ENCODE results near the gene CINP.

CINP gene

DNA sequence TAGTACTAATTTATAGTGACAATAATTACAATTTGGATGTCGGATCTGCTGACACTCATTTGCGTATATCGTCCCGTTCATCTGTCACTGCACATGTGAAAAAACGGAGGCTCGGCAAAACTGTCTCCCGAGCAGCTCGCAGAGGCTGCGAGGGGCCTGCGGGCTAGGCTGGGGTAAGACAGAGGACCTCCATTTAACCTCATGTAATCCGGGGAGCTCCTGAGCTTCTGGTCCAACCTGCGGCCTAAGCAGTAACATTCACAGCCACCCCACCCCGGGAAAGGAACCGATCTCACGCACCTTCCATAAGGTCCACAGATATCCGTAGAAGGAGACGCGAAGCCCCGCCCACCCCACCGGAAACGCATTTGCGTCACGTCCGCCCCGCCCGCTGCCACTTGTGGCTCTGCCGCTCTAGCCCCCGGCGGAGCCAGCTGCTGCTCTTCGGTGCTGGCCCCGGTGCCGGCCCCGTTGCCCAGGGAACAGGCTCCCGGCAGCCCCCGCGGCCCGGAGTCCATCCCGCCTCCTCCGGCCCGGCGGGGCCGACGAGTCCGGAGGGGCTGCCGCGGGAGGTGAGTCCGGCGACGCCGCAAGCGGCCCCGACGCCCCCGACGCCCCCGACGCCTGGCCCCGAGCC, at the start of gene CINP, which contains the start of gene TECPR2:
CINP (minus strand) TSS at position 346 of the 637 bp plus-strand sequence; CDS start at position 307, 39 bp downstream.
TECPR2 (plus strand) TSS at position 397 of the 637 bp plus-strand sequence. CDS start 13,781 bp downstream, outside the sequence.
- DNase-seq: peak; percentile 97

DNA sequence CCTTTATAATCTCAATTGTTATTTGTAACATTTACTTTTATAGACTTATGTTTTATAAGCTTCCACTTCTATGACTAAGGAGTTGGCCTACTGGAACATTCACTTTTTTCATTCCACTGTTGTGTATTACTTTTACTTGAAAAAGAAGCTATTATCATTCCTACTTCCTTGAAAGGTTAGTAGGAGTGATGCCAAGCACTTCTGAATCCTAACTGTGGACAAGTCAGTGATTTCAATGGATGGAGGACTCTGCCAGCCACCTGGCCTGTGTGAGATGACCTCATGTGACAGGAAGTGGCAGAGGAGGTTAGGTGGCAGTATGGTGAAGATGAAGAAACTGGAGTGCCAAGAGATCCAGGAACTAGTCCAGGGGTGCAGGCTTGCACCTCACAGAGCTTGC, 46.0 kb upstream of the CINP start:
- peak; percentile 2 for DNase-seq

DNA sequence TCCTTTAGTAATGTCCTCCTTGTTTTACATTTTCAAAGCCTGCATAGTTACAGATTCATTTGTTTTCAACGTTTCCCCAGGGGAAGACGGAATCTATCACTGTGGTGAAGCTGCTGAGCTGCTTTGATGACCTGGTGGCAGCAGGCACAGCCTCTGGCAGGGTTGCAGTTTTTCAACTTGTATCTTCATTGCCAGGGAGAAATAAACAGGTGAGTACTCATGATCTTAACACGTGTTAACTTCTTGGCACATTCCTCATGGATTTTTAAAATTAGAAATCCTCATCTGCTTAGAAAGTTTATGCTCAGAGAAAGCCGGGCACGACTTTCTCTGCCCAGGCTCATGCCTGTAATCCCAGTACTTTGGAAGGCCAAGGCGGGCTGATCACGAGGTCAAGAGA, 44.6 kb upstream of the CINP start:
- DNase-seq: no peak

DNA sequence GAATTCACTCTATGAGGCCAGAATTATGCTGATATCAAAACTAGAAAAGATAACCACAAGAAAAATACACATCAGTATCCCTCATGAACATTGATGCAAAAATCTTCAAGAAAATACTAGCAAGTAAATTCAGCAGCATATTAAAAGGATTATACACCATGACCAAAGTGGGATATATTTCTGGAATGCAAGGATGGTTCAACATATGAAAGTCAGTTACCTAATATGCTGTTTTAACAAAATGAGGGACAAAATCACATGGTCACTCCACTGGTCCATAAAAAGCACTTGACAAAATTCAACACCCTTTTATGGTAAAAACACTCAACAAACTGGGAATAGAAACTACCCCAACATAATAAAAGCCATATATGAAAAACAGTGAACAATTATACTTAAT, 40.3 kb upstream of the CINP start:
- no peak for DNase-seq

DNA sequence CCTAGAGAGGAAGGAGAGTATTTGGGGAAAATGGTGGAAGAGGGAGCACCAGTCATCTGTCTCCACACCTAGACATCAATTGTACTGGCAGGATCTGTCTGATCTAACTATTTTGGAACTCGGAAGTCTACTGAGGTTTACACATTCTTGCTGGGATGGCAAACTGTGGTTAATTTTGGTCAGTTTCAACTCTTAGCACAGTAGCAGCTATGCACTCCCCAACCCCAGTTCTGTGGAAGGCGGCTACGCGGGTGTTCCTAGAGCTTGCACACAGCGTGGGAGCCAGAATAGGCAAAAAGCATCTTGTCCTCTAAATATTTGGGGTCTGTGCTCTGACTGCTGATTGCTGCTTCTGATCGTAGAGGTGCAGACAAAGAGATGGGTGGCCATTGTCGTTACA, 33.8 kb upstream of the CINP start:
- no peak for DNase-seq

DNA sequence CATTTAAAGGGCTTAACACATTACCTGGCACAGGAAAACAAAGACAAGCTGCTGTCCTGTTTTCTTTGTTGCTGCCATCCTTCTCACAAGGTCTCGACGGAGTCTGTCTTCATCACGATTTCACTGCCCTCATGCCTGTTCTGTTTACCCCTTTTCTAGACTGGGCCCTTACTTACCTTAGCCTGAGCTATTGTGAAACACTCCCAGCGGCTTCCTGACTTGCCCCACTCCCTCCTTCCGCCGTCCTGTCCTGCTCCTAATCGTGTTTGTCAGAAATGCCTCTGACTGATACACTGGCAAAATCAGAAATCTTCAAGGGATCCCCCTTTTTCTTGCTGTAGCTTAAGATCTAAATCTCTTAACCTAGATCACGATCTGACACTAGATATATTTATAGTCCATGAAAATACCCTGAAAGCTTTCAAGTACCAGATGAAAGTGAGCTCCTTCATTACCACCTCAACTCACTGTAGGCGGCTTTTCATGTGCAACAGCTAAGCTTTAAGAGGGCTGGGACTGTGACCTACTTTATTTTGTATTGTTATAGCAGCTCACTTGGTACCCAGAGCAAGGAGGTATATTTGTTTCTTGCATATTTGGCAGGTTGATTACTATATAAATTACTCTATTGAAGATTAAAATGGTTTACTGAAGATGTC, 32.2 kb upstream of the CINP start:
- DNase-seq: peak; percentile 5

DNA sequence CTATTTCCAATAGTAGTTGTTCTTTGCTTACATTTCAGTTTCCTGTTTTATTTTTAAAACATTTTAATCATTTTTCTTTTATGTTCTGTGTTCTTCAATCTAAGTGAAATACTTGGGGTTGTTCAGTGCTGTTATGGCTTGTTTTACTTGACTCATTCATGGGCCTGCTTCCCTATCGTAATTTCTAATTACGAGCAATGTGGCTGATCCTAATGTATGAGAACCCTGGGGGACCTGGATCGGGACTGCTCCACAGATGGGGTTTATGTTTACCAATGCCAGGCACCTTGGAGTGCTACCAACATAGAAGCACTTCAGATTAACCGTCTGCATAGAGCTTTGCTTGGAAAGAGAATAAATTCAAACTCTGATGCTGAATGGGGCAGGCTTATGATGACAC, 29.8 kb upstream of the CINP start:
- no peak for DNase-seq

DNA sequence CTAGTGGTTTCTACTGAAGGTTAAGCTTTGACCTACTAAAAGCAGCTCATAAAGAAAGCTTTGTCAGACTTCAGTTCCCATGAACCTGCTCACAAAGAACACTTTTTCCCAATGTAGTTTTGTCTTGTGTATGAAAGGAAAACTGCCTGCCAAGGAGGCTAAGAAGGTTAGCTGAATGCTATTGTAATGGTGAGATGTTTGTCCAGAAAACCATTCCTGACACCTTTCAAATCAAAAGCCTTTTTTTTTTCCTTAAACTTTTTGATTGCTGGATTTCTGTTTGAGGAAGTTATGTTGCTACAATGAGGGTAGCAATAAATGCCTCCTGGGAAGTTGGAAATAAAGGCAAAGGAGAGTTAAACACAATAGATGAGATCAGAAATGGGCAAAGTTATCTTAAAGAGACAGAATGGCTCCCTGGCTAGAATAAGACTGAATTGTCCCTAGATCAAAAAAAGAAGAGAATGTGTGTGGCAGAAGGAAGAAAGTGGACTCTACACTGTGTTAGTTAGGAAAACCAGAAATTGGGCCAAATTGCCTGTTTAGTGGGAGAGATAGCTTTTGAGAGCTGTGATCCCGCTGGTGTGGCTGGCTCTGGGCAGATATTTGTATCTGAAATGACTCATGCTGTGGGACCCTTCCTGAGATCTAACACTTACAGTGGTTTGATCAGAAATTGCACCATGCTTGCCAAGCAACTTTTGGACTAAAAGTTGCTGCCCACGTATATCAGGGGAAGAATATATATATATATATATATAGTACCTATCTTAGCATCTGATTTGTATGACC, 27.6 kb upstream of the CINP start:
- no peak for DNase-seq

DNA sequence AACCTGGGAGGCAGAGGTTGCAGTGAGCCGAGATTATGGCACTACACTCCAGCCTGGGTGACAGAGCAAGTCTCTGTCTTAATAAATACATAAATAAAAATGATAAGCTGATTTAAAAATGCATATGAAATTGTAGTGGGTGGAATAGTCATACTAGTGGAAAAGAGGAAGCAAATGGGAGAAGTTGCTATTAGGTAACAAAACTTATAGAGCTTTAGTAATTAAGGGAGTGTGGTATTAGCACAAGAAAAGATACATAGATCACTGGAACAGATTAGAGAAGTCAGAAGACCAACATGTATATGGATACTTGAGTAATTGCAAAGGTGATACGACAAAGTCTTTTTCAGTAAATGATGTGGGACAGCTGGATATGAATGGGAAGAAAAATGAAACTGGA, 26.6 kb upstream of the CINP start:
- DNase-seq: no peak

DNA sequence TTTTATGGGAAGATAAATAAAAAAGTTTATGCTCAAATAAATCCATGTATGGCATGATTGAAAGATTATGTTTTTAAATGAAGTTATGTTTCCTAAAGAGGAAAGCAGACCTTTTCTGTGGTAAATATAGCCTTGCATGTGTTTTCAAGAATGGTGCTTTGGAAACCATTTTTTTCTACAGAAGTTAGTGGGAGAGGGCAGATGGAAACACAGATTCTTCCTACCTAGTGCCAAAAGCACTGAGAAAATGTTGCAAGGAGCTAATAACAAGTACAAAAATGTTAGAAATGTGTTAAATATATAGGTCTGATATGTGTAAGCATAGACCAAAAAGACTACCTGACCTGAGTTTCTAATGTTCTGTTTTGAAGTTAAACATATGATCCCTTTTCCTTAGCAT, 24.4 kb upstream of the CINP start:
- DNase-seq: no peak

DNA sequence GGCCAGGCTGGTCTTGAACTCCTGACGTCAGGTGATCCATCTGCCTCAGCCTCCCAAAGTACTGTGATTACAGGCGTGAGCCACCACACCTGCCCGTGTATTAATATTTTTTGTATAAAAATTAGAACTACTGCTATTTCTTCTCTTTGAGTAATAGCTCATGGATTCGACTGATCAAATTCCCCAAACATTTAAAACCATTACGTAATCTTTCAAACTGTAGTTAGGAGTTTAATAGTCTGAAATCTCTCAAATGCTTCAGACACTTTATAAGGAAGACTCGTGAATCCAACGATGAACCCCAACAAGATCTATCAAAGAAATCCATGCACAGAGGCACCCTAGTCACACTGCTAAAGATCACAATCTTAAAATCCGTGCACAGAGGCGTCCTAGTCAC, 16.1 kb upstream of the CINP start:
- no peak for DNase-seq

DNA sequence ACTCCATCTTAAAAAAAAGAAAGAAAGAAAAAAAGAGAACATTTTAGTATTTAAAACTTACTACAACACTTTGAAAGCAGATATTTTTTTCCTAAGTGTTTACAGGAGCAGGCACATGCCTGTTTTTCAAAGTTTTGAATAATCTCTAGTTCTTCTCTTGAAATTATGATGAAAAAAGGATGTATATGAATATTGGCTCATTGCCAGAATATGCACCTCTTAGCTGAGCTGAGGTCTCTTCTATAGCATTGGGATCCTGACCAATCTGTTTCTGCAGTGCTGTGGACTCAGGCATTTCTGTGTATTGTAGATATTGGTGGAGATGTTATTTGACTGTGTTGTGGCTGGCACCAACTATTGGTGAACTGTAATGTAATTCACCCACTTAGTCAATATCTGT, 15.0 kb upstream of the CINP start:
- DNase-seq: no peak

DNA sequence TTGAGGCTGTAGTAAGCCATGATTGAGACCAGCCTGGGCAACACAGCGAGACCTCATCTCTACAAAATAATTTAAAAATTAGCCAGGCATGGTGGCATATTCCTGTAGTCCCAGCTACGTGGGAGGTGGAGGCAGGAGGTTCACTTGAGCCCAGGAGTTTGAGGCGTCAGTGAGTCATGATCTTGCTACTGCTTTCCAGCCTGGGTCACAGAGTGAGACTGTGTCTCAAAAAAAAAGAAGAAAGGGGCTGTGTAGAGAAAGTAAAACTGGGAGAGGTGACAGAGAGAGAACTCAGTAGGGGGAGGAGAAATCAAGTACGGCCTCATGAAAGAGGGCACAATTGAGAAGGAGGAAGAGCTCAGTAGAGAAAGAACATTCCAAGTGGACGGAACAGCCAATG, 12.4 kb upstream of the CINP start:
- peak; percentile 14 for DNase-seq

DNA sequence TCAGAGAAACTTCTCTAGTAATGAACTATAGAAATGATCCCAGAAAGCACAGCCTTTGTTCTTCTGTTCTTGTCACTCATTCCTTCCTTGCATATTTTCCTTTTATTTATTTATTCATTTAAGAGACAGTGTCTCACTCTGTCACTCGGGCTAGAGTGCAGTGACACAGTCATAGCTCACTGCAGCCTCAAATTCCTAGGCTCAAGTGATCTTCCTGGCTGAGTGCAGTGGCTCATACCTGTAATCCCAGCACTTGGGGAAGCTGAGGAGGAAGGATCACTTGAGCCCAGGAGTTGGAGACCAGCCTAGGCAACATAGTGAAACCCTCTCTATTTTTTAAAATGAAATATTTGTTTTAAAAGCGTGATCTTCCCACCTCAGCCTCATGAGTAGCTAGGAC, 11.6 kb upstream of the CINP start:
- no peak for DNase-seq

DNA sequence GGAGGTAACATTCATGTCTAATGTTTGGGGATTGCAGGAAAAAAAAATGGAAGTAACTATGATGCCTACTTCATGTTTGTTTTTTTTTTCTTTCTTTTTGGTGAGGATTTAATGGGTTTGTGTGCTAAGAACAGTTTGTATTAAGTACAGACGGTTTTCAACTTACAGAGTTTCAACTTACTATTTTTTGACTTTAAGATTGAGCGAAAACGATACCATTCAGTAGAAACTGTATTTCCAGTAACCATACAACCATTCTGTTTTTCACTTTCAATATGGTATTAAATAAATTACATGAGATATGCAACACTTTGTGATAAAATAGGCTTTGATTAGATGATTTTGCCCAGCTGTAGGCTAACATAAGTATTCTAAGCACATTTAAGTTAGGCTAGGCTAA, 10.4 kb upstream of the CINP start:
- DNase-seq: peak; percentile 11

DNA sequence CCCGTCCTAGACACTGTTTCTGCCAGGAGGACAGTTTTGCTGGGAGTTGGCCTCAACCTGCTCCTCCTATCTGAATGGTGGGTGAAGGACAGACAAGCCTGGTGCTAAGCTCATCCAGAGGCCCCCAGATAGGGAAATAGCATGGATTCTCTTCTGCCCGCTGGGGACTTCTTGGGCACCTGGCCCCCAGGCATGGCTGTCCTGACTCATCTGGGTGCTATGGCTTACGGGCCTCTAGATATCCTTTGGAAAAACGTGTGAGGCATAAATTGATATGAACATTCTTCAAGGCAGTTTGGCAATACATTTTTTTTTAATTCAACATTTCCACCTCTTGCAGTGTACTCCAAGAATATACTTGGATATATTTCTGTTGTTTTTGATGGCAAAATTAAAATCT, 8.7 kb upstream of the CINP start:
- DNase-seq: no peak

DNA sequence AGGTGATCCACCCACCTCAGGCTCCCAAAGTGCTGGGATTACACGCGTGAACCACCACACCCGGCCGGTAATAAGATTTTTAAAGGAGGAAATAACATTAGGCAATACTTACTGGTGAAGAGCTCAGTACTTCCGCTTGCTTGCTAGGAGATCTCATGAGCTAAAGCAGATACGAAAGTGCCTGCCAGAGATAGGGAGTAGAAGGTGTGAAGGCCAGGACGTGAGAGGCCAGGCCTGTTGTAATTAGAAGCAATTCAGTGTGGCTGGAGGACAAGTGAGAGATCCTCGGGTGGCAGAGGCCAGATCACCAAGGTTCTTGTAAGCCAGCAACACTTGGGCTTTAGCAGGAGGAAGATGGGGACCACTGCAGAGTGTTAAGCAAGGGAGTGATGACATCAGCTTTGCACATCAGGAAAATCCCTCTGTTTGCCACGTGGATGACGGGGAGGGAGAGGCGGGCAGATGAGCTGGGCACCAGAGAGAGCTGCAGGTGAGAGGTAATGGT, 7.7 kb upstream of the CINP start:
- no peak for DNase-seq

DNA sequence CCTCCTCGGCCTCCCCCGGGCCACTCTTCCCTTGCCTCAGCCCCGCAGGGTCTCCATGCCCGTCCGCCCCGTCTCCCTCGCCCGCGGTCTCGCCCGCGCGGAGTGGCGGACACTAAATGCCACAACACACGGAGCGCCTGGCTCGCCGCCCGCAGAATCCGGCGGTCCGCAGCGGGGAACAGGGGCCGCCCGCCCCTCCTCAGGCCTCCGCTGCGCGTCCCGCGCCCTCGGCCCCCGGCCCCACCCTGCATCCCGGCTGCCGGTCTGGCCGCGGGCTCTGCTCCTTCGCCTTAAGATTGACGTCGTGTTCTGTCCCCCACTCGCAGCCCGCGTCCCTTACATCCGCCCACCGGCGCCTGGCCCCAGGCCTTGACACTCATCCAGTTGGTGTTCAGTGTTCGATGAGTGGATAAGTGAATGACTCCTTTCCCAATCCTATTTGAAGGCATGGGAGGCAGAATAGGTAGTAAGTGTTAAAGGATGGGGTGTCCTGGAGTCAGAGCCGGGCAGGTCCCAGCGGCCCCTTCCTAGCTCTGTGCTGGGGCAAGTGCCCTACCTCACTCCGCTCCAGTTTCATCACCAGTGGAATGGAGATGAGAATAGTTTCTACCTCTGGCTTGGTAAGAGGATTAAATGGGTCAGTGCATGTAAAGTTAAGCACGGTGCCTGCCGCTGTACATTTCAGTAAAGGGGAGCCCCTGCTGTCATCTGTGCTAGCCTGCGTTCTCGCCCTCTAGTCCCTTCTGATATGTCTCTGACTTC, 673 bp upstream of the CINP start:
- peak; percentile 30 for DNase-seq

DNA sequence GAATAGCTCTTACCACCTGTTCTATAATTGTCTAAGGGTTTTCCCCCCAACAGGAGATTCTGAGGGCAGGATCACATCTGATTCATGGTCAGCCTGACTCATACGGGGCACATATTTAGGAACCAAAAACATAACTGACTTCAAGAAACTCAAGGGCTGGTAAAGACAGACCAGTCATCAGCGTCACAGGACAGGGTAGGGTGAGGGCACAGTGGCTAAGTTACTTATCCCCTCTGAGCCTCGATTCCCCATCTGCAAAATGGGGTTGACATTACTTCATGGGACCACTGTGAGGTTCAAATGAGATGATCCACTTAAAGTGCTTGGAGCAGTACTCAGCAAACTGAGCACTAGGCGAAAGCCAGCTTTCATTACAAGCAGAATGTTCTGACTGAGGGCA, 606 bp downstream of the CINP start:
- DNase-seq: peak; percentile 68

DNA sequence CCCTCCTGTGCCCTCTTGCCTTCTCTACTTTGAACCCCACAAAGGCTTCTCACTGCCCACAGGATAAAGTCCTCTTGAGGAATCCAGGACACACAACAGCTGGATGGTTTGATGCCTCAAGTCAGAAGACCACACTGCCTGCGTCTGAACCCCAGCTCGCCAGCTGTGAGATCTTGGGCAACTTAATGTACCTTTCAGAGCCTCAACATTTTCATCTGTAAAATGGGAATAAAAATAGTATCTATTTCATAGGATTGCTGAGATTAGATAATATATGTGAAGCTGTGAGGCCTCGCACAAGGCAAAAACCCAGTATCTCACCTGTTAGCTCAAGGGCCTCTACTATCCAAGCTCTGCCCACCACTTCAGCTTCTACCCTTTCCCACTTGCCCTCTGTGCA, 2.3 kb downstream of the CINP start:
- no peak for DNase-seq

DNA sequence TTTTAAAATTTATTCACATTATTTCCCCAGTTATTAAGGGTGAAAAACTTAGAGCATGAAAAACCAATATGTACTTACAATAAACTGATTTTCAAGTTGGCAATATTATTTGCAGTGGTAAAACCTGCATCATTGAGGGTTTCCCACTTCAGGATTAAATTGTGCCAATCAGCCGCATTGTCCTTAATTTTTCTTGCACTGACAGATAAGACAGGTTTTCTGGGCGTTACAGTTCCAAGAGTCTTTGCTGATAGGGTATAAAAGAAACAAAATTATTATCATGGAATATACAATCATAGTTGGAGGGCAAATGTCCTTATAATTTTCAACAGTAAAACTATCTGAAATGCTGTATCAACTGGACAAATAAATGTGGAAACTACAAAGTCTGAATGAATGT, 3.3 kb downstream of the CINP start:
- DNase-seq: no peak

DNA sequence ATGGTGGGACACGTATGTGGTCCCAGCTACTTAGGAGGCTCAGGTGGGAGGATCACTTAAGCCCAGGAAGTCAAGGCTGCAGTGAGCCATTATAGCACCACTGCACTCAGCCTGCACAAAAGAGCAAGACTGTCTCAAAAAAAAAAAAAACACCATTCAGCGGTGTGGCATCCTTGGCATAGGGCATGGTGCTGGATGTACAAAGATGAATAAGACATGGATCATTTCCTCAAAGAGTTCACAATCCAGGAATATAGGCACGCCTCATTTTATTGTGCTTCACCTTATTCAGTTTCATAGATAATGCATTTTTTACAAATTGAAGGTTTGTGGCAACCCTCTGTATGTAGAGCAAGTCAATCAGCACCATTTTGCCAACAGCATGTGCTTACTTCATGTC, 6.4 kb downstream of the CINP start:
- DNase-seq: no peak

DNA sequence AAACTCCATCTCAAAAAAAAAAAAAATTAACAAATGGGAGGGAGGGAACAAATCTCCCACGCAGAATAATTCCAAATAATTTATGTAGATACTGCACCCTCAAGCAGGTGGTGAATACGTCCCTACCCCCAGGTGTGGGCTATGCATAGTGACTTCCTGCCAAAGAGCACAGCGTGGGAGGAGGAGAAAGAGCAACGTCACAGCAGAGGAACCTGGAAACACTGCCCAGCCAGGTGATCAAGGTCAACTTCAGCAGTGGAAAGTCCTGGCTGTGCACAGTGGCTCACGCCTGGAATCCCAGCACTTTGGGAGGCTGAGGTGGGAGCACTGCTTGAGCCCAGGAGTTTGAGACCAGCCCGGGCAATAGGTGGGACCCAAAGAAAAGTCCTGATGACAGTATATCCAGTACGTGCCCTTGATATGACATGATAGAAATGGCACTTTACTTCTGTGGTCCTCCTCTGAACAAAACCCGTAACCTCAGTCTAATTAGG, 9.5 kb downstream of the CINP start:
- DNase-seq: no peak

Data from activated CD4-positive, alpha-beta T cell treated with anti-CD3 and anti-CD28 coated beads, Interleukin-2, Interleukin-6, amounts not matched to agents 100 ng/mL and 50 ng/mL, durations not matched to agents 16 hours and 8 hours (primary cell).